COLO668 (cell line): ENCODE measurements around the gene GDPD4.

Experiments
- DNase-seq: peaks from one replicate; lab custom pipeline; 2025; ENCODE audit not compliant: unreplicated experiment; lab: John Stamatoyannopoulos, UW

GDPD4 gene

GRCh38 chr11:77244277-77245027, 57.0 kb downstream of the GDPD4 start:
- no peak for DNase-seq

GRCh38 chr11:77236901-77237300, 64.6 kb downstream of the GDPD4 start:
- no peak for DNase-seq

GRCh38 chr11:77233011-77233410, 68.5 kb downstream of the GDPD4 start:
- no peak for DNase-seq

GRCh38 chr11:77232242-77232641, 69.2 kb downstream of the GDPD4 start:
- no peak for DNase-seq

- DNase-seq: no peak
These were observed 69.7 kb downstream of the GDPD4 start for GRCh38 chr11:77231800-77232199.

DNA sequence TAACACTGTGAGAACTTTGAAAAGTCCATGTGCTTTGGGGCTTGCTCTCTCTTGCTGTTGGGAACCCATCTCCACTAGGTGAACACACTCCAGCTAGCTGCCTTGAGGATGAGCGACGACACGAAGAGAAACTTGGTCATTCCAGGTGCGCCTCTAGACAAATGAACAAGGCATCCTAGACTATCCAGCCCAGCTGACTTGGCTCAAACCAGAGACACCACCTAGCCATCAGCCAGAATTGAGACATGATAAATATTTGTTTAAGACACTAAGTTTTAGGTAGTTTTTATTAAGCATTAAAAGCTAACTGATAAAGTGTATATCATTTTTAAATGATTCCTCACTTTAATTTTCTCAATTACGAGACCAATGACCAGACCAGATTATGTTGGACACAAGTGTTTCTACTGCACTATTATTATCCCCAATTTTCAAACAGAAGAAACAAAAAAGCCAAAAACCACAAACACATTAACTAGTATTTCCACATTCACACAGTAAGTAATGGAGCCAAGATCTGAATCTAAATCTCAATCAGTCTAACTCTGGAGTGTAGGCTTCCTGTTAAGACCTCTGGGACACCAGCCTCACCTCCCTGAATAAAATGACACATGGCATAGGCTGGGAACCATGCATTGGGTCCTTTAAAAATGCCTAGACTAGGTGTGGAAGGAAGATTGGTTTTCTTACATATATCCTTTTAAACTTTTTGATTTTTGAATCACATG, 70.4 kb downstream of the GDPD4 start:
- no peak for DNase-seq

DNA sequence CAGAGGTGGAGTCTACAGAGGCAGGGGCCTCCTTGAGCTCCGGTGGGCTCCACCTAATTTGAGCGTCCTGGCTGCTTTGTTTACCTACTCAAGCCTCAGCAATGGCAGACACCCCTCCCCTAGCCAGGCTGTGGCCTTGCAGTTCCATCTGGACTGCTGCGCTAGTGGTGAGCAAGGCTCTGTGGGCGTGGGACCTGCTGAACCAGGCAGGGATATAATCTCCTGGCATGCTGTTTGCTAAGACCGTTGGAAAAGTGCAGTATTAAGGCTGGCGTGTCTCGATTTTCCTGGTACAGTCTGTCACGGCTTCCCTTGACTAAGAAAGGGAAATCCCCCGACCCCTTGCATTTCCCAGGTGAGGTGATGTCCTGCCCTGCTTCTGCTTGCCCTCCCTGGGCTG, 77.7 kb downstream of the GDPD4 start:
- no peak for DNase-seq

- DNase-seq: no peak
These were observed 84.3 kb downstream of the GDPD4 start for GRCh38 chr11:77217156-77217555.

- DNase-seq: no peak
These were observed 86.4 kb downstream of the GDPD4 start for GRCh38 chr11:77215106-77215505.

DNA sequence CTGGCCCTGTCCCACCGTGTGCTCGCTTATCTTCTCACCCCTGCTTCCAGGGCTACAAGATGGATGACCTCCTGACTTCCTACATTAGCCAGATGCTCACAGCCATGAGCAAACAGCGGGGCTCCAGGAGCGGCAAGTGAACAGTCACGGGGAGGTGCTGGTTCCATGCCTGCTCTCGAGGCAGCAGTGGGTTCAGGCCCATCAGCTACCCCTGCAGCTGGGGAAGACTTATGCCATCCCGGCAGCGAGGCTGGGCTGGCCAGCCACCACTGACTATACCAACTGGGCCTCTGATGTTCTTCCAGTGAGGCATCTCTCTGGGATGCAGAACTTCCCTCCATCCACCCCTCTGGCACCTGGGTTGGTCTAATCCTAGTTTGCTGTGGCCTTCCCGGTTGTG, 86.9 kb downstream of the GDPD4 start:
- DNase-seq: no peak

GRCh38 chr11:77213589-77214428, 87.7 kb downstream of the GDPD4 start:
- DNase-seq: no peak

DNA sequence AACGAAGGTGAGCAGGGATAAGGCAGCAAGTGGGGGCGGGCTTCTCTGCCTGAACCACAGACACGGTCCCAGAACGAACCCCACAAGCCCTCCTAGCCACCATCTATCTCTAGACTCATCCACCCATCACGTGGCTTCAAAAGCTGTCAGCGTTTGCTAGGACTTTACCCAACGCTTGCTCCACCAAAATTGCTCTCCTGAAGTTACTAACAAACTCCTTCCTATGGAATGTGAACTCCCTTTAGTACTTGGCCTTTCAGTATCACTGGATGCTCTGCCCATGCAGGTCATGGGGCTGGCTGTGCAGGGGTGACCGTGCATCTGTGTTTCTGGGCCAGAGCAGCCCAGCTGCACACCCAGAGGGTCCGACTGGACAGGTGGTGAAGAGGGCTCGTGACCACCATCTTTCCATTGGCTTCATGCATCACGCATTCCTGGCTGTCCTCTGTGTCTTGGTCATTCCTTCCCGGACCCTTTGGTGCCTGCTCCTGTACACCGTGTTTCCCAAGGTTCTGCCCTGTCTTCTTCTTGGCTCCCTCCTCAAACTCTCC, 88.4 kb downstream of the GDPD4 start:
- no peak for DNase-seq

DNA sequence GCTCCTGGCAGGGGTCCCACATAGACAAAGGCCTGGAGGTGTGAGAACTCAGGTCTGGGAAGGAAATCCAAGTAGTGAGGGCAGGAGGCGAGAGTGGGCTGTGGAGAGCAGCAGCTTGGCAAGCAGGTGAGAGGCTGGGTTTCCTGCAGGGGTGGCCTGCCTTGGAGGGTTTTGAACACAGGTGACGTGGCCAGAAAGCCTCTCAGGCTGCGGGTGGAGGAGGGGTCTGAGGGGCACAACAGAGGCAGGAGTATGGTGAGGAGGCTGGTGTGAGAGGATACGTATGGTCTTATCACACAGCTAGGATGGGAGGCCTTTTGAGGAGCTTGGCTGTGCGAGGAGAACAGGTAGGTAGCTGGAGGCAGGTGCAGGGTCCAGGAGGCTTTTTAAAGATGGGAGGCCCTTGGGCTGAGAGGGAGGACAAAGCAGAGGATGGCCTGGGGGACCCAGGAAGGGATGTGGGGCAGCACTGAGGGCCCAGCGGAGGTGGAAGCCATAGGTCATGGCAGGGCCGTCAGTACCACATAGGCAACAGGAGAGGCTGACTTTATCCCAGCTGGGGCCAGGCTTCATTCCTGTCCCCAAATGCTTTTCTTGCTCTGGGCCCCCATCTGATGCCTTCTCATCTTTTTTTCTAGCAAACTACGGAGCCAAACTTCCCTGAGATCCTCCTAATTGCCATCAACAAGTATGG, 89.0 kb downstream of the GDPD4 start:
- DNase-seq: no peak

GRCh38 chr11:77211594-77212251, 89.8 kb downstream of the GDPD4 start:
- no peak for DNase-seq

- no peak for DNase-seq
These were observed 90.4 kb downstream of the GDPD4 start for GRCh38 chr11:77211040-77211451.

DNA sequence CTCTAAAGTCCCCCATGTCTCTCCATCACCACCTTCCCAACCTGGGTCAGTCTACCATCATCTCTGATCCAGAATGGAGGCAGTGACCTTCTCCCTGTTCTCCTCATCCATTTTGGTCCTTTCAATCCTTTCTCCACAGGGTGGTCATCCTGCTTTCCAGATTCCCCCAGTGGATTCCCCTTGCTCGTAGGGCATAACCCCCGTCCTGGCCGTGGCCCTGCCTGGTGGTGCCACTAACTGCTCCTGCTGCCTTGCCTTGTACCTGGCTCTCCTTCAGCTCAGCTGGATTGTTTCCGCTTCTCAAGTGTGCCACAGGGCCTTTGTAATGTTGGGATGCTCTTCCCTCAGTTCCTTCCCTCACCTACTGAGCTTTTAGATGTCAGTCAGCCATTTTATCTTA, 91.8 kb downstream of the GDPD4 start:
- DNase-seq: no peak

DNA sequence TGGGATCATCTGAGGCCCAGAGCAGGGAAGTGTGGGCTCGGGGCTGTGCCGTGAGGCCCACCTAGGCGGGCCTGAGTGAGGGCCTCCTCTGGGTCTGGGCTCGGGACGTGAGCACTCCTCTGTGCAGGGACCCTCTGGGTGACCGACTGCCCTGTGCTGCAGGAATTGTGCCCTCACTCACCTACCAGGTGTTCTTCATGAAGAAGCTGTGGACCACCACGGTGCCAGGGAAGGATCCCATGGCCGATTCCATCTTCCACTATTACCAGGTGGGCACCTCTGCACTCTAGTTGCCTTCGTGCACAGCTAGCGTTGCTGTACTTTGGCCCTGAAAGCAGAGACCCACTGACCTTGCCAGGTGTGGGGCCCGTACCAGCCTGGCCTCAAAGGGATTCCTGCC, 93.0 kb downstream of the GDPD4 start:
- DNase-seq: no peak

DNA sequence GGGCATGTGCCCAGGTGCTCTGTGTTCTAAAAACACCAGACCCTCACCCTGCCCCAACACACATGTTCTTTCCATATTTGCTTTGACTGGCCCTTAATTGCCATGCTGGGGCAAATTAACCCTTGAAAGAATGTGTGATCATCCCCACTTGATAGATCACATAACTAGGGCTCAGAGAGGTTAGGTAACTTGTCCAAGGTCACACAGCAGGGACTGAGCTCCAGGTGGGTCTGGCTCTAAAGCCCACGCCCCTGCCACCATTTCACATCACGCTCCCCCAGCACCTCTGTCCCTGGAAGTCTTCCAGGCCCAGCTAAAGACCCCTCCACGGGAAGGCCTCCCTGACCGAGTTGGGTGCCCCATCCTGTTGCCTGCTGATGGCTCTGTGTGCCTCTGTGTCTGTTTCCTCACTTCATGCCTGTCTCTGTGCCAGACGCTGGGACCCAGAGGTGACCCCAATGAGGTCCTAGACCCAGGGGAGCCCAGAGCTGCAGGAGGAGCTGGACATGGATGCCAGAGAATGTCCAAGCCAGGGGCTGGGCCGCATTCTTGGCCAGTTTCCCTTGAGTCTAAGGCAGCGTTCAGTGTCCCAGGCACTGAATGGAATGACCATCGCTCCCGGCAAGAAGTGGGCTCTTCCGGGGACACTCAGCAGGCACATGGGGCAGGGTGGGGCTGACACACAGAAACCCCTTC, 93.7 kb downstream of the GDPD4 start:
- DNase-seq: no peak

- no peak for DNase-seq
These were observed 94.4 kb downstream of the GDPD4 start for GRCh38 chr11:77207019-77207485.
